K562 (cell line): ENCODE measurements around the gene ROR2.
"Not testable (repeated sequence)": the region's sequence is repeated elsewhere in the genome, so short reads cannot be mapped to it uniquely, and the experiment has no call there.

Experiments
- CTCF ChIP-seq, 3 experiments: IDR thresholded peaks in 2 of 3; conservative IDR thresholded peaks in 1 of 3; 2 replicates each; pipeline ENCODE4 v1.5.1; 2011 to 2012; ENCODE audit warnings: low read length in 3 of 3, mild to moderate bottlenecking in 3 of 3, control low read depth in 2 of 3, improper control_type of control experiment in 1 of 3, inconsistent platforms in 1 of 3, low read depth in 1 of 3, mixed read lengths in 1 of 3, moderate library complexity in 1 of 3; ENCODE audit not compliant: insufficient read depth in 2 of 3
- GABPB1 ChIP-seq: sonication (generic); formaldehyde crosslinking; IDR thresholded peaks from 2 replicates; pipeline ENCODE4 v1.8.0; 2022; ENCODE audit warnings: mild to moderate bottlenecking, missing genetic modification reagents
- GATAD2A ChIP-seq: fragments of 450-650 bp; IDR thresholded peaks from 2 replicates; pipeline ENCODE4 v1.6.1; 2017
- NFIX ChIP-seq: fragments of 250-450 bp; sonication (Bioruptor Pico); IDR thresholded peaks from 2 replicates; pipeline ENCODE4 v1.4.0; 2020; ENCODE audit warnings: low read depth, mild to moderate bottlenecking, moderate library complexity
- POLR2A ChIP-seq: fragments of 450-650 bp; conservative IDR thresholded peaks from 2 replicates; pipeline ENCODE4 v1.6.1; 2016
- PTTG1 ChIP-seq: fragments of 450-650 bp; IDR thresholded peaks from 2 replicates; pipeline ENCODE4 v1.6.1; 2016; ENCODE audit warnings: low read depth, mild to moderate bottlenecking, missing genetic modification characterization, missing compliant biosample characterization
- TRIM25 ChIP-seq: fragments of 450-650 bp; IDR thresholded peaks from 2 replicates; pipeline ENCODE4 v1.7.0; 2016; ENCODE audit warnings: borderline replicate concordance
- ZFP36 ChIP-seq: fragments of 150-350 bp; IDR thresholded peaks from 2 replicates; pipeline ENCODE4 v1.6.1; 2018; ENCODE audit warnings: low read length, low read depth; ENCODE audit not compliant: partially characterized antibody
- ZNF217 ChIP-seq: sonication (generic); formaldehyde crosslinking; IDR thresholded peaks from 2 replicates; pipeline ENCODE4 v1.8.0; 2022; ENCODE audit warnings: mild to moderate bottlenecking, missing genetic modification reagents
- ZNF655 ChIP-seq: fragments of 250-450 bp; sonication (Bioruptor Pico); IDR thresholded peaks from 2 replicates; pipeline ENCODE4 v1.5.0; 2021

GRCh38 chr9:91909256-91909655, 40.8 kb downstream of the ROR2 start:
- TF ChIP-seq CTCF (IDR thresholded peaks at IDR 0.05 in 2 of 3, conservative IDR thresholded peaks at IDR 0.05 in 1 of 3; ENCODE audit: insufficient read depth in 2 of 3, low read depth in 1 of 3, low read length in 3 of 3); TRIM25; ZNF217 (CRISPR knock-in tag); ZNF655; PTTG1 (tag); ZFP36; GATAD2A; POLR2A; NFIX; GABPB1: not testable (repeated sequence)
